ENCODE data around the gene CPEB3.
"Not testable (repeated sequence)": the region's sequence is repeated elsewhere in the genome, so short reads cannot be mapped to it uniquely, and the experiment has no call there.

GRCh38 chr10:92114917-92115316, 176.0 kb downstream of the CPEB3 start:
- TF ChIP-seq EZH2 (IDR thresholded peaks at IDR 0.05); POLR2AphosphoS5 (IDR thresholded peaks at IDR 0.05; ENCODE audit: borderline replicate concordance, low read depth, low read length); FOXP2 (optimal IDR thresholded peaks at IDR 0.05; ENCODE audit: control extremely low read depth, extremely low read length, insufficient read depth): not testable (repeated sequence)
